ENCODE data around the gene JAK1.

JAK1 gene

GRCh38 chr1:64892576-64893573, 73.5 kb downstream of the JAK1 start:
- Mint-ChIP-seq H3K27me3 (no peaks in the 10 kb centered on the region), H3K36me3 (peaks cover 1% of the 10 kb centered on the region), H3K9me3 (peaks cover 1% of the 10 kb centered on the region), H3K4me1 (peaks cover 77% of the 10 kb centered on the region), H3K27ac (peak overlapping the region; percentile 43), H3K4me3 (peak overlapping the region; percentile 49)
- DNase-seq (ENCODE audit: low spot score in 2 of 2), result no peak
- no peak for ATAC-seq (ENCODE audit: low read depth)

GRCh38 chr1:64891448-64891825, 74.9 kb downstream of the JAK1 start:
- Mint-ChIP-seq H3K27ac (peak overlapping the region; percentile 84), H3K4me1 (peaks cover 76% of the 10 kb centered on the region), H3K27me3 (no peaks in the 10 kb centered on the region), H3K4me3 (peak overlapping the region; percentile 27), H3K36me3 (no peaks in the 10 kb centered on the region), H3K9me3 (no peaks in the 10 kb centered on the region)
- ATAC-seq (ENCODE audit: low read depth) (no peak), DNase-seq (ENCODE audit: low spot score in 2 of 2) (no peak)

- Mint-ChIP-seq H3K27me3 (no peaks in the 10 kb centered on the region), H3K27ac (peak overlapping the region; percentile 84), H3K4me1 (peaks cover 75% of the 10 kb centered on the region), H3K4me3 (peak overlapping the region; percentile 27), H3K36me3 (no peaks in the 10 kb centered on the region), H3K9me3 (no peaks in the 10 kb centered on the region)
- DNase-seq (ENCODE audit: low spot score in 2 of 2), result no peak
- ATAC-seq (ENCODE audit: low read depth), result no peak
Observed at GRCh38 chr1:64890699-64891447, 75.5 kb downstream of the JAK1 start.

- Mint-ChIP-seq H3K4me3 (no peak overlapping the region), H3K36me3 (peaks cover 10% of the 10 kb centered on the region), H3K27me3 (no peaks in the 10 kb centered on the region), H3K27ac (peak overlapping the region; percentile 5), H3K4me1 (peaks cover 63% of the 10 kb centered on the region), H3K9me3 (no peaks in the 10 kb centered on the region)
- DNase-seq (ENCODE audit: low spot score in 2 of 2), result no peak
- ATAC-seq (ENCODE audit: low read depth), result no peak
Observed at GRCh38 chr1:64887689-64888217, 78.6 kb downstream of the JAK1 start.

- H3K27ac Mint-ChIP-seq, result peak overlapping the region; percentile 5
- H3K4me3 Mint-ChIP-seq, result no peak overlapping the region
- H3K9me3 Mint-ChIP-seq, result no peaks in the 10 kb centered on the region
- H3K4me1 Mint-ChIP-seq, result peaks cover 62% of the 10 kb centered on the region
- no peak for DNase-seq (ENCODE audit: low spot score in 2 of 2)
- peaks cover 15% of the 10 kb centered on the region for H3K36me3 Mint-ChIP-seq
- H3K27me3 Mint-ChIP-seq, result no peaks in the 10 kb centered on the region
- ATAC-seq (ENCODE audit: low read depth), result no peak
Observed at GRCh38 chr1:64886877-64887276, 79.5 kb downstream of the JAK1 start.

GRCh38 chr1:64885648-64886047, 80.7 kb downstream of the JAK1 start:
- H3K36me3 Mint-ChIP-seq, result peaks cover 18% of the 10 kb centered on the region
- ATAC-seq (ENCODE audit: low read depth), result no peak
- no peaks in the 10 kb centered on the region for H3K27me3 Mint-ChIP-seq
- H3K4me1 Mint-ChIP-seq, result peaks cover 50% of the 10 kb centered on the region
- DNase-seq (ENCODE audit: low spot score in 2 of 2), result no peak
- no peak overlapping the region for H3K27ac Mint-ChIP-seq
- no peak overlapping the region for H3K4me3 Mint-ChIP-seq
- no peaks in the 10 kb centered on the region for H3K9me3 Mint-ChIP-seq

GRCh38 chr1:64884261-64885040, 81.9 kb downstream of the JAK1 start:
- Mint-ChIP-seq H3K9me3 (no peaks in the 10 kb centered on the region), H3K27me3 (no peaks in the 10 kb centered on the region)

GRCh38 chr1:64882574-64883255, 83.6 kb downstream of the JAK1 start:
- Mint-ChIP-seq H3K27ac (peak overlapping the region; percentile 87), H3K27me3 (no peaks in the 10 kb centered on the region), H3K9me3 (no peaks in the 10 kb centered on the region), H3K36me3 (peaks cover 21% of the 10 kb centered on the region), H3K4me3 (peak overlapping the region; percentile 39), H3K4me1 (peaks cover 32% of the 10 kb centered on the region)
- ATAC-seq (ENCODE audit: low read depth), result peak; percentile 73
- no peak for DNase-seq (ENCODE audit: low spot score in 2 of 2)

More at GRCh38 chr1:64884261-64885040, 81.9 kb downstream of the JAK1 start:
- peaks cover 43% of the 10 kb centered on the region for H3K4me1 Mint-ChIP-seq
- H3K36me3 Mint-ChIP-seq, result peaks cover 18% of the 10 kb centered on the region
- no peak overlapping the region for H3K4me3 Mint-ChIP-seq
- peak overlapping the region; percentile 26 for H3K27ac Mint-ChIP-seq
- DNase-seq (ENCODE audit: low spot score in 2 of 2) (no peak), ATAC-seq (ENCODE audit: low read depth) (no peak)

- no peak for DNase-seq (ENCODE audit: low spot score in 2 of 2)
- H3K27me3 Mint-ChIP-seq, result no peaks in the 10 kb centered on the region
- no peak for ATAC-seq (ENCODE audit: low read depth)
- peaks cover 20% of the 10 kb centered on the region for H3K4me1 Mint-ChIP-seq
- no peaks in the 10 kb centered on the region for H3K9me3 Mint-ChIP-seq
- H3K4me3 Mint-ChIP-seq, result no peak overlapping the region
- H3K36me3 Mint-ChIP-seq, result peaks cover 25% of the 10 kb centered on the region
- H3K27ac Mint-ChIP-seq, result peak overlapping the region; percentile 87
Observed at GRCh38 chr1:64881281-64881680, 85.1 kb downstream of the JAK1 start.

- no peak overlapping the region for H3K4me3 Mint-ChIP-seq
- DNase-seq (ENCODE audit: low spot score in 2 of 2) (no peak), ATAC-seq (ENCODE audit: low read depth) (no peak)
- H3K9me3 Mint-ChIP-seq, result no peaks in the 10 kb centered on the region
- no peaks in the 10 kb centered on the region for H3K27me3 Mint-ChIP-seq
- H3K27ac Mint-ChIP-seq, result no peak overlapping the region
- H3K36me3 Mint-ChIP-seq, result peaks cover 27% of the 10 kb centered on the region
- H3K4me1 Mint-ChIP-seq, result peaks cover 21% of the 10 kb centered on the region
Observed at GRCh38 chr1:64880449-64880848, 85.9 kb downstream of the JAK1 start.

GRCh38 chr1:64878931-64879611, 87.3 kb downstream of the JAK1 start:
- Mint-ChIP-seq H3K9me3 (no peaks in the 10 kb centered on the region), H3K4me3 (no peak overlapping the region), H3K27me3 (no peaks in the 10 kb centered on the region), H3K36me3 (peaks cover 25% of the 10 kb centered on the region), H3K4me1 (peaks cover 18% of the 10 kb centered on the region), H3K27ac (peak overlapping the region; percentile 78)
- no peak for DNase-seq (ENCODE audit: low spot score in 2 of 2)
- no peak for ATAC-seq (ENCODE audit: low read depth)

- H3K36me3 Mint-ChIP-seq, result peaks cover 31% of the 10 kb centered on the region
Observed at GRCh38 chr1:64878090-64878489, 88.3 kb downstream of the JAK1 start.

More at GRCh38 chr1:64878090-64878489, 88.3 kb downstream of the JAK1 start:
- Mint-ChIP-seq H3K27ac (peak overlapping the region; percentile 6), H3K9me3 (no peaks in the 10 kb centered on the region), H3K27me3 (no peaks in the 10 kb centered on the region), H3K4me3 (no peak overlapping the region), H3K4me1 (peaks cover 18% of the 10 kb centered on the region)
- DNase-seq (ENCODE audit: low spot score in 2 of 2) (no peak), ATAC-seq (ENCODE audit: low read depth) (no peak)

Data from memory B cell (primary cell).